SK-N-SH (cell line): ENCODE measurements around the gene SHROOM3. TPM values are rescaled to one million over a fixed set of nuclear protein-coding genes. Genes with fewer than 3 reads are reported as not detected.

Experiments
- CTCF ChIA-PET: fragments of 300-600, 350-600 bp; formaldehyde crosslinking; extraction: SDS; loops from one replicate; lab custom pipeline; 2021; lab: Yijun Ruan, JAX
- POLR2A ChIA-PET: fragments of 350-600 bp; sonication (Branson Sonifier 250); formaldehyde crosslinking; extraction: SDS; loops from one replicate; lab custom pipeline; 2020; ENCODE audit warnings: antibody characterized with exemption, inconsistent platforms; lab: Yijun Ruan, JAX
- DNase-seq: peaks from one replicate; pipeline ENCODE4 v3.0.0; 2012
- H2AFZ ChIP-seq: fragments of 200-600 bp; sonication (generic); 2 replicates; pipeline ENCODE4 v1.8.1; 2016; ENCODE audit warnings: antibody characterized with exemption, mild to moderate bottlenecking, low read depth
- H3F3A ChIP-seq: fragments of 200-600 bp; sonication (generic); replicated peaks from 2 replicates; pipeline ENCODE3; 2016; ENCODE audit warnings: antibody characterized with exemption, mild to moderate bottlenecking; ENCODE audit not compliant: insufficient read depth
- H3K27ac ChIP-seq, 2 experiments: fragments of 200-500 bp in 1 of 2; fragments of 200-600 bp in 1 of 2; sonication (Bioruptor generic) in 1 of 2; sonication (generic), shearing (Covaris generic) in 1 of 2; 2 replicates each; pipeline versions ENCODE4 v1.5.1 to v1.6.1; 2014 to 2016; ENCODE audit warnings: low read depth in 2 of 2, inconsistent platforms in 1 of 2, low read length in 1 of 2, mild to moderate bottlenecking in 1 of 2, mixed read lengths in 1 of 2
- H3K27me3 ChIP-seq: fragments of 200-600 bp; sonication (generic), shearing (Covaris generic); 2 replicates; pipeline ENCODE4 v1.6.1; 2016; ENCODE audit warnings: mixed run types; ENCODE audit not compliant: insufficient read depth
- H3K36me3 ChIP-seq, 2 experiments: fragments of 200-500 bp in 1 of 2; fragments of 200-600 bp in 1 of 2; sonication (Bioruptor generic) in 1 of 2; sonication (generic) in 1 of 2; replicated peaks in 1 of 2; 2 replicates each; pipeline versions ENCODE3 to v1.5.1; 2014 to 2016; ENCODE audit warnings: low read length in 1 of 2, mild to moderate bottlenecking in 1 of 2; ENCODE audit not compliant: insufficient read depth in 2 of 2, control insufficient read depth in 1 of 2
- H3K4me1 ChIP-seq, 2 experiments: fragments of 200-500 bp in 1 of 2; fragments of 200-600 bp in 1 of 2; sonication (Bioruptor generic) in 1 of 2; sonication (generic), shearing (Covaris generic) in 1 of 2; 2 replicates each; pipeline versions ENCODE4 v1.5.1 to v1.6.1; 2014 to 2016; ENCODE audit warnings: low read depth in 1 of 2, low read length in 1 of 2, mixed run types in 1 of 2; ENCODE audit not compliant: insufficient read depth in 2 of 2, control insufficient read depth in 1 of 2
- H3K4me2 ChIP-seq: fragments of 200-600 bp; sonication (generic), shearing (Covaris generic); 2 replicates; pipeline ENCODE4 v1.6.1; 2017; ENCODE audit warnings: mixed run types
- H3K4me3 ChIP-seq, 2 experiments: fragments of 200-500 bp in 1 of 2; fragments of 200-600 bp in 1 of 2; sonication (Bioruptor generic) in 1 of 2; sonication (generic), shearing (Covaris generic) in 1 of 2; 2 replicates each; pipeline versions ENCODE4 v1.5.1 to v1.8.1; 2014 to 2016; ENCODE audit warnings: low read depth in 2 of 2, inconsistent platforms in 1 of 2, low read length in 1 of 2, mild to moderate bottlenecking in 1 of 2, mixed read lengths in 1 of 2, moderate library complexity in 1 of 2
- H3K79me2 ChIP-seq: fragments of 200-600 bp; sonication (generic); 2 replicates; pipeline ENCODE4 v1.8.1; 2017; ENCODE audit warnings: mild to moderate bottlenecking; ENCODE audit not compliant: insufficient read depth
- H3K9ac ChIP-seq: fragments of 200-600 bp; sonication (generic); 2 replicates; pipeline ENCODE4 v1.6.1; 2017; ENCODE audit warnings: mixed run types
- H3K9me2 ChIP-seq: fragments of 200-600 bp; sonication (generic); 2 replicates; pipeline ENCODE4 v1.6.1; 2017; ENCODE audit warnings: mixed run types
- H3K9me3 ChIP-seq: fragments of 200-600 bp; sonication (generic); 2 replicates; pipeline ENCODE4 v1.6.1; 2017; ENCODE audit warnings: mixed run types, mild to moderate bottlenecking, moderate library complexity
- H4K20me1 ChIP-seq: fragments of 200-600 bp; sonication (generic); 2 replicates; pipeline ENCODE4 v1.6.1; 2017; ENCODE audit warnings: mild to moderate bottlenecking, mixed run types; ENCODE audit not compliant: insufficient read depth
- ELF1 ChIP-seq: IDR thresholded peaks from 2 replicates; pipeline ENCODE4 v1.4.0; 2012
- EP300 ChIP-seq, 2 experiments: IDR thresholded peaks; 2 replicates each; pipeline versions ENCODE4 v1.4.0 to v1.6.1; 2012; ENCODE audit warnings: borderline replicate concordance in 1 of 2, low read depth in 1 of 2, low read length in 1 of 2
- EZH2phosphoT487 ChIP-seq: fragments of 200-600 bp; sonication (generic); IDR thresholded peaks from 2 replicates; pipeline ENCODE4 v1.6.1; 2017; ENCODE audit warnings: low read depth, mixed run types, mild to moderate bottlenecking, antibody characterized with exemption, moderate library complexity, borderline replicate concordance
- FOSL2 ChIP-seq: IDR thresholded peaks from 2 replicates; pipeline ENCODE4 v1.4.0; 2012; ENCODE audit warnings: low read depth, mild to moderate bottlenecking, moderate library complexity, borderline replicate concordance
- GABPA ChIP-seq: IDR thresholded peaks from 2 replicates; pipeline ENCODE4 v1.4.0; 2012; ENCODE audit warnings: low read depth, mild to moderate bottlenecking
- JUND ChIP-seq: IDR thresholded peaks from 2 replicates; pipeline ENCODE4 v1.4.0; 2012
- MEF2A ChIP-seq: IDR thresholded peaks from 2 replicates; pipeline ENCODE4 v1.4.0; 2012; ENCODE audit warnings: low read depth, borderline replicate concordance
- MXI1 ChIP-seq: IDR thresholded peaks from 2 replicates; pipeline ENCODE4 v1.6.1; 2012; ENCODE audit warnings: mild to moderate bottlenecking, low read depth, low read length, improper control_type of control experiment
- NFIC ChIP-seq: IDR thresholded peaks from 2 replicates; pipeline ENCODE4 v1.4.0; 2012; ENCODE audit warnings: borderline replicate concordance
- POLR2AphosphoS5 ChIP-seq: IDR thresholded peaks from 2 replicates; pipeline ENCODE4 v1.6.1; 2012; ENCODE audit warnings: low read depth, low read length
- RAD21 ChIP-seq: IDR thresholded peaks from 2 replicates; pipeline ENCODE4 v1.6.1; 2012; ENCODE audit warnings: mild to moderate bottlenecking, low read length
- RFX5 ChIP-seq: IDR thresholded peaks from 2 replicates; pipeline ENCODE4 v1.6.1; 2012; ENCODE audit warnings: mild to moderate bottlenecking, improper control_type of control experiment, low read length
- SIN3A ChIP-seq: IDR thresholded peaks from 2 replicates; pipeline ENCODE4 v1.6.1; 2012; ENCODE audit warnings: low read depth, mild to moderate bottlenecking, low read length, moderate library complexity, borderline replicate concordance
- TCF12 ChIP-seq: IDR thresholded peaks from 2 replicates; pipeline ENCODE4 v1.4.0; 2012
- TEAD4 ChIP-seq: IDR thresholded peaks from 2 replicates; pipeline ENCODE4 v1.4.0; 2012; ENCODE audit warnings: mild to moderate bottlenecking, borderline replicate concordance; ENCODE audit not compliant: insufficient read depth
- WGBS: methylation state at CpG from one replicate; pipeline ENCODE4 v1.1.6; 2017; ENCODE audit warnings: low lambda C conversion rate; 5-methylcytosine and 5-hydroxymethylcytosine counted together
- polyA plus RNA-seq, 3 experiments: library from polyadenylated mRNA; depleted of rRNA; stranded (reverse); fragments of >200 nt; gene quantifications; 2 replicates each; pipeline ENCODE4 v1.2.3, GENCODE V29; 2012
- TF ChIP-seq, protein P1 (sequence below): fragments of 150-350 bp; IDR thresholded peaks from 2 replicates; pipeline ENCODE4 v1.6.1; 2017; ENCODE audit warnings: antibody characterized with exemption, low read length, low read depth, borderline replicate concordance
- TF ChIP-seq, protein P2 (sequence below): IDR thresholded peaks from 2 replicates; pipeline ENCODE4 v1.6.1; 2012; ENCODE audit warnings: mild to moderate bottlenecking, low read depth, low read length, moderate library complexity
- TF ChIP-seq, protein P3 (sequence below): IDR thresholded peaks from 2 replicates; pipeline ENCODE4 v1.4.0; 2012; ENCODE audit warnings: low read depth, borderline replicate concordance
- TF ChIP-seq, protein P4 (sequence below): IDR thresholded peaks from 2 replicates; pipeline ENCODE4 v1.4.0; 2012; ENCODE audit warnings: low read depth, borderline replicate concordance

Gene SHROOM3
- polyA plus RNA-seq, 1 of the 3 experiments (the other 2 are of a cell fraction), result 4.3 TPM

DNA sequence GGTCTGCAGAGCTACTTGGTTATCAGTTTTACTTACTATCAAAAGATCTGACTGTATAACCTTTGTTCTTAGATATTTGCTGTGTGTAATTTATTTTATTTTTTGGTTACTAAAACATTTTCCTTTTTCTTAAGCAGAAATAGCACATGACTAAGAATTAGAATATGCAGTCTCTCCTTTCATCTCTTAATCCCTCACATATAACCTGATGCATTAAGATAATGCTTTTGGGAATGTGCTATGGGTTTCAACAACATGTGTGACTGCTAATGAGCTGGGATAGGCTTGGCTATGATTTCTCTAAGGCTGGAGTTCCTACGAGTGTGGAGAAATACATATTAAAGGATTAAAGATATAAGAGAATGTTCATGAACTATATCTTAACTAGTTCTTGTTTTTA lies 41.5 kb downstream of the SHROOM3 start:
- CTCF ChIA-PET, result interaction anchor here (0.9 kb wide), 1 partner anchor 45 kb away, joined by 3 read pairs; no protein-coding TSS in a partner anchor
- no peaks in the 10 kb centered on the region; the same call in 1 of the 2 replicates for H3K27me3 ChIP-seq
- POLR2A ChIA-PET, result no interaction called here

DNA sequence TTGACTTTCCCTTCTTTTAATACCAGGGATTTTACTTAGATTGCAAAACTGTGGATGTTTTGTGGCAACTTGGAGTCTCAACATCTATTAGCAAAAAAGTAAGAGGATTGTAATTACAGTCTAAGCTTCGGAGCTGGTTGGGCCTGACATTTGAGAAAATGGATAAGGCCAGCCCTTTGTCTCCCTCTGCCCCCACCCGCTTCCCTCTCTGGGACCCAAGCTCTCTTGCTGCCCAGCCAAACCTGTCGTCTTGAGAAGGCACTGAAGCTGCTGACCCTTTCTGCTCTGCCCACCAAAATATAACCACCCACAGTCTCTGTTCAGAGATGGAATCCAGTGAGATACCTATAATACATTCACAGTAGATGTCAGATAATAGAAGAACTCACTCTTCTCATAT lies 49.6 kb downstream of the SHROOM3 start:
- H3K9me3 ChIP-seq, result no peaks in the 10 kb centered on the region
- 66% methylated on average over 3 of the region's 3 CpGs for WGBS
- H3K36me3 ChIP-seq, result no peaks in the 10 kb centered on the region
- H3F3A ChIP-seq, result no peaks in the 10 kb centered on the region
- H2AFZ ChIP-seq, result no peak overlapping the region
- no peaks in the 10 kb centered on the region for H3K27me3 ChIP-seq
- no peak overlapping the region for H3K4me2 ChIP-seq
- ChIA-PET CTCF (interaction anchor here (0.8 to 3.0 kb wide), 4 partner anchors 15 to 611 kb away, joined by 3 to 18 read pairs (median 4); no protein-coding TSS in a partner anchor), POLR2A (interaction anchor here (0.6 kb wide), 1 partner anchor 208 kb away, joined by 4 read pairs; no protein-coding TSS in a partner anchor)
- no peak overlapping the region for H3K27ac ChIP-seq
- H3K79me2 ChIP-seq, result no peaks in the 10 kb centered on the region
- H3K9me2 ChIP-seq, result no peaks in the 10 kb centered on the region
- no peaks in the 10 kb centered on the region for H4K20me1 ChIP-seq
- H3K4me3 ChIP-seq, result no peak overlapping the region
- H3K9ac ChIP-seq, result no peak overlapping the region
- no peak for DNase-seq
- no peaks in the 10 kb centered on the region for H3K4me1 ChIP-seq
- TF ChIP-seq, protein P1, sequence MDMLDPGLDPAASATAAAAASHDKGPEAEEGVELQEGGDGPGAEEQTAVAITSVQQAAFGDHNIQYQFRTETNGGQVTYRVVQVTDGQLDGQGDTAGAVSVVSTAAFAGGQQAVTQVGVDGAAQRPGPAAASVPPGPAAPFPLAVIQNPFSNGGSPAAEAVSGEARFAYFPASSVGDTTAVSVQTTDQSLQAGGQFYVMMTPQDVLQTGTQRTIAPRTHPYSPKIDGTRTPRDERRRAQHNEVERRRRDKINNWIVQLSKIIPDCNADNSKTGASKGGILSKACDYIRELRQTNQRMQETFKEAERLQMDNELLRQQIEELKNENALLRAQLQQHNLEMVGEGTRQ, result no peak
- TF ChIP-seq, protein P2, sequence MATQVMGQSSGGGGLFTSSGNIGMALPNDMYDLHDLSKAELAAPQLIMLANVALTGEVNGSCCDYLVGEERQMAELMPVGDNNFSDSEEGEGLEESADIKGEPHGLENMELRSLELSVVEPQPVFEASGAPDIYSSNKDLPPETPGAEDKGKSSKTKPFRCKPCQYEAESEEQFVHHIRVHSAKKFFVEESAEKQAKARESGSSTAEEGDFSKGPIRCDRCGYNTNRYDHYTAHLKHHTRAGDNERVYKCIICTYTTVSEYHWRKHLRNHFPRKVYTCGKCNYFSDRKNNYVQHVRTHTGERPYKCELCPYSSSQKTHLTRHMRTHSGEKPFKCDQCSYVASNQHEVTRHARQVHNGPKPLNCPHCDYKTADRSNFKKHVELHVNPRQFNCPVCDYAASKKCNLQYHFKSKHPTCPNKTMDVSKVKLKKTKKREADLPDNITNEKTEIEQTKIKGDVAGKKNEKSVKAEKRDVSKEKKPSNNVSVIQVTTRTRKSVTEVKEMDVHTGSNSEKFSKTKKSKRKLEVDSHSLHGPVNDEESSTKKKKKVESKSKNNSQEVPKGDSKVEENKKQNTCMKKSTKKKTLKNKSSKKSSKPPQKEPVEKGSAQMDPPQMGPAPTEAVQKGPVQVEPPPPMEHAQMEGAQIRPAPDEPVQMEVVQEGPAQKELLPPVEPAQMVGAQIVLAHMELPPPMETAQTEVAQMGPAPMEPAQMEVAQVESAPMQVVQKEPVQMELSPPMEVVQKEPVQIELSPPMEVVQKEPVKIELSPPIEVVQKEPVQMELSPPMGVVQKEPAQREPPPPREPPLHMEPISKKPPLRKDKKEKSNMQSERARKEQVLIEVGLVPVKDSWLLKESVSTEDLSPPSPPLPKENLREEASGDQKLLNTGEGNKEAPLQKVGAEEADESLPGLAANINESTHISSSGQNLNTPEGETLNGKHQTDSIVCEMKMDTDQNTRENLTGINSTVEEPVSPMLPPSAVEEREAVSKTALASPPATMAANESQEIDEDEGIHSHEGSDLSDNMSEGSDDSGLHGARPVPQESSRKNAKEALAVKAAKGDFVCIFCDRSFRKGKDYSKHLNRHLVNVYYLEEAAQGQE, result no peak
- TF ChIP-seq TEAD4 (no peak), GABPA (no peak), MEF2A (no peak), EZH2phosphoT487 (no peak), RFX5 (no peak), ELF1 (no peak), SIN3A (no peak), EP300 (IDR thresholded peaks at IDR 0.05; ENCODE audit: borderline replicate concordance in 1 of 2, low read depth in 1 of 2, low read length in 1 of 2) (no peak), JUND (no peak), FOSL2 (no peak), RAD21 (no peak), TCF12 (no peak)
- TF ChIP-seq, protein P3, sequence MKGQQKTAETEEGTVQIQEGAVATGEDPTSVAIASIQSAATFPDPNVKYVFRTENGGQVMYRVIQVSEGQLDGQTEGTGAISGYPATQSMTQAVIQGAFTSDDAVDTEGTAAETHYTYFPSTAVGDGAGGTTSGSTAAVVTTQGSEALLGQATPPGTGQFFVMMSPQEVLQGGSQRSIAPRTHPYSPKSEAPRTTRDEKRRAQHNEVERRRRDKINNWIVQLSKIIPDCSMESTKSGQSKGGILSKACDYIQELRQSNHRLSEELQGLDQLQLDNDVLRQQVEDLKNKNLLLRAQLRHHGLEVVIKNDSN, result no peak

More for the DNA sequence above, 41.5 kb downstream of the SHROOM3 start:
- Histone ChIP-seq H3K36me3 (no peaks in the 10 kb centered on the region), H3K79me2 (no peaks in the 10 kb centered on the region), H3K27ac (no peak overlapping the region), H3F3A (no peaks in the 10 kb centered on the region), H2AFZ (no peak overlapping the region), H4K20me1 (no peaks in the 10 kb centered on the region), H3K4me2 (no peak overlapping the region), H3K9me2 (no peaks in the 10 kb centered on the region), H3K9me3 (no peaks in the 10 kb centered on the region), H3K4me1 (no peaks in the 10 kb centered on the region; a peak in 1 of 4 replicates), H3K4me3 (no peak overlapping the region), H3K9ac (no peak overlapping the region)
- 79% methylated on average over 1 of the region's 1 CpG for WGBS
- DNase-seq, result no peak
- no peak for TF ChIP-seq POLR2AphosphoS5
- no peak for TF ChIP-seq NFIC
- TF ChIP-seq, protein P3, result no peak
- TF ChIP-seq, protein P4, sequence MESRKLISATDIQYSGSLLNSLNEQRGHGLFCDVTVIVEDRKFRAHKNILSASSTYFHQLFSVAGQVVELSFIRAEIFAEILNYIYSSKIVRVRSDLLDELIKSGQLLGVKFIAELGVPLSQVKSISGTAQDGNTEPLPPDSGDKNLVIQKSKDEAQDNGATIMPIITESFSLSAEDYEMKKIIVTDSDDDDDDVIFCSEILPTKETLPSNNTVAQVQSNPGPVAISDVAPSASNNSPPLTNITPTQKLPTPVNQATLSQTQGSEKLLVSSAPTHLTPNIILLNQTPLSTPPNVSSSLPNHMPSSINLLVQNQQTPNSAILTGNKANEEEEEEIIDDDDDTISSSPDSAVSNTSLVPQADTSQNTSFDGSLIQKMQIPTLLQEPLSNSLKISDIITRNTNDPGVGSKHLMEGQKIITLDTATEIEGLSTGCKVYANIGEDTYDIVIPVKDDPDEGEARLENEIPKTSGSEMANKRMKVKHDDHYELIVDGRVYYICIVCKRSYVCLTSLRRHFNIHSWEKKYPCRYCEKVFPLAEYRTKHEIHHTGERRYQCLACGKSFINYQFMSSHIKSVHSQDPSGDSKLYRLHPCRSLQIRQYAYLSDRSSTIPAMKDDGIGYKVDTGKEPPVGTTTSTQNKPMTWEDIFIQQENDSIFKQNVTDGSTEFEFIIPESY, result no peak
- TF ChIP-seq MXI1, result no peak
